Heart left ventricle (tissue), 13 donors: ENCODE measurements around the gene TNKS1BP1.

Experiments
- CTCF ChIP-seq, 12 donors: fragments of 200-600 bp; sonication (generic) in 4 of 12; IDR thresholded peaks; one replicate each; pipeline versions ENCODE4 v1.5.0 to v1.8.0; 2018 to 2022; ENCODE audit warnings: antibody characterized with exemption in 12 of 12, mild to moderate bottlenecking in 5 of 12
- POLR2A ChIP-seq, 2 donors: fragments of 450-650 bp; IDR thresholded peaks; one replicate each; pipeline ENCODE4 v1.6.1; 2017; ENCODE audit warnings: antibody characterized with exemption in 2 of 2, mild to moderate bottlenecking in 2 of 2, moderate library complexity in 2 of 2
- donor health status: ischemic (EF 13 %, LVEDD 7.1; RV severe dilation, severe dysfunction).
- donor health status: DM: no; HTN: yes; CAD: no.
- donor health status: DM: no; HTN: no; CAD: no.
- donor health status: ischemic (EF 25% LVEDD 6.9; RV normal size, moderate dysfunction).
- donor health status: ischemic (EF 25% LVEDD 5.7; RV mildly dilated, moderate dysfunction).
- donor health status: ischemic (EF 35%, LVEDD 5.7; RV mildly dilated, moderate dysfunction).
- donor health status: nonischemic (EF 11% LVEDD 7.7; RV severe dilation, severe dysfunction).
- donor health status: DM: yes; HTN: yes; CAD: no.
- donor health status: PGD.
- donor health status: ischemic (EF 29% LVEDD 5.4; RV normal size, mild dysfunction).
- donor health status: nonischemic (EF 23%, LVEDD 6.1; RV moderate dilation, normal function).

- no peak for TF ChIP-seq CTCF (IDR thresholded peaks at IDR 0.05)
- no peak for TF ChIP-seq POLR2A (IDR thresholded peaks at IDR 0.05)
These were observed 38.7 kb upstream of the TNKS1BP1 start for GRCh38 chr11:57363131-57364080.
